H1 (cell line): ENCODE measurements around the gene ZBTB20. TPM values are rescaled to one million over a fixed set of nuclear protein-coding genes. Genes with fewer than 3 reads are reported as not detected.

Experiments
- CTCF ChIA-PET: fragments of 300-600 bp; sonication (Branson Sonifier 250); formaldehyde crosslinking; loops from one replicate; lab custom pipeline; 2021; ENCODE audit not compliant: partially characterized antibody; lab: Charles Lee
- POLR2A ChIA-PET: fragments of 300-600 bp; sonication (Branson Sonifier 250); formaldehyde crosslinking; loops from one replicate; lab custom pipeline; 2021; ENCODE audit warnings: inconsistent platforms; ENCODE audit not compliant: partially characterized antibody; lab: Charles Lee
- DNase-seq, 2 experiments: peaks; one replicate each; pipeline versions ENCODE4 v3.0.0 to v3.0.0-alpha.2; 2010 to 2022; ENCODE audit warnings: low spot score in 2 of 2, low read depth in 1 of 2, mixed read lengths in 1 of 2
- FAIRE-seq: peaks from 2 replicates; lab custom pipeline; 2011; peaks lifted over from hg19 to GRCh38; lab: Jason Lieb, UNC
- H2AFZ ChIP-seq: 2 replicates; pipeline ENCODE4 v1.8.1; 2012; ENCODE audit warnings: low read length, inconsistent platforms
- H2AK5ac ChIP-seq: 2 replicates; pipeline ENCODE4 v1.6.1; 2013; ENCODE audit warnings: low read depth, low read length
- H2BK120ac ChIP-seq: replicated peaks from 2 replicates; pipeline ENCODE3; 2013; ENCODE audit warnings: low read depth, low read length, inconsistent platforms
- H2BK12ac ChIP-seq: 2 replicates; pipeline ENCODE4 v1.6.1; 2013; ENCODE audit warnings: low read depth, low read length
- H2BK15ac ChIP-seq: 2 replicates; pipeline ENCODE4 v1.6.1; 2013; ENCODE audit warnings: low read length
- H2BK20ac ChIP-seq: 2 replicates; pipeline ENCODE4 v1.6.1; 2013; ENCODE audit warnings: low read length
- H2BK5ac ChIP-seq: 2 replicates; pipeline ENCODE4 v1.6.1; 2013; ENCODE audit warnings: low read depth, low read length
- H3K14ac ChIP-seq: 2 replicates; pipeline ENCODE4 v1.6.1; 2013; ENCODE audit warnings: inconsistent platforms; ENCODE audit not compliant: insufficient read length
- H3K18ac ChIP-seq: 2 replicates; pipeline ENCODE4 v1.6.1; 2013; ENCODE audit warnings: low read length; ENCODE audit errors: extremely low read depth
- H3K23ac ChIP-seq: 2 replicates; pipeline ENCODE4 v1.6.1; 2013; ENCODE audit warnings: inconsistent platforms; ENCODE audit not compliant: insufficient read length
- H3K23me2 ChIP-seq: 2 replicates; pipeline ENCODE4 v1.6.1; 2013; ENCODE audit warnings: low read depth, low read length
- H3K27ac ChIP-seq: 2 replicates; pipeline ENCODE4 v1.6.1; 2011; ENCODE audit warnings: low read depth, low read length, inconsistent platforms
- H3K27me3 ChIP-seq, 4 experiments: replicated peaks in 1 of 4; 1 replicate in 1 of 4; 2 replicates in 3 of 4; pipeline versions ENCODE4 v1.6.1 to v1.8.1; 2011 to 2013; ENCODE audit warnings: low read length in 3 of 4, mild to moderate bottlenecking in 3 of 4, inconsistent platforms in 2 of 4, mixed read lengths in 2 of 4, moderate library complexity in 1 of 4; ENCODE audit not compliant: control insufficient read depth in 3 of 4, insufficient read depth in 3 of 4; ENCODE audit errors: extremely low read depth in 1 of 4
- H3K36me3 ChIP-seq, 4 experiments: 2 replicates each; pipeline versions ENCODE4 v1.6.1 to v1.8.1; 2011 to 2013; ENCODE audit warnings: mild to moderate bottlenecking in 4 of 4, low read length in 3 of 4, moderate library complexity in 2 of 4, control low read depth in 1 of 4, inconsistent platforms in 1 of 4; ENCODE audit not compliant: insufficient read depth in 4 of 4, control insufficient read depth in 2 of 4
- H3K4ac ChIP-seq: replicated peaks from 2 replicates; pipeline ENCODE3; 2013; ENCODE audit warnings: low read length, low read depth, mixed read lengths, inconsistent platforms; ENCODE audit not compliant: insufficient read length
- H3K4me1 ChIP-seq, 4 experiments: replicated peaks in 1 of 4; 1 replicate in 1 of 4; 2 replicates in 3 of 4; pipeline versions ENCODE4 v1.6.1 to v1.8.1; 2011 to 2013; ENCODE audit warnings: low read length in 3 of 4, inconsistent platforms in 2 of 4, mixed read lengths in 1 of 4; ENCODE audit not compliant: insufficient read depth in 4 of 4, control insufficient read depth in 3 of 4
- H3K4me2 ChIP-seq, 2 experiments: 2 replicates each; pipeline versions ENCODE4 v1.6.1 to v1.8.1; 2011 to 2013; ENCODE audit warnings: low read depth in 2 of 2, low read length in 2 of 2, control low read depth in 1 of 2, inconsistent platforms in 1 of 2, mild to moderate bottlenecking in 1 of 2; ENCODE audit not compliant: insufficient read depth in 1 of 2
- H3K4me3 ChIP-seq, 4 experiments: fragments of 200-600, 300-600 bp in 1 of 4; sonication (generic), shearing (Covaris generic), sonication (Bioruptor Twin) in 1 of 4; 2 replicates each; pipeline versions ENCODE4 v1.5.1 to v1.8.1; 2011 to 2016; ENCODE audit warnings: low read length in 4 of 4, low read depth in 3 of 4, control low read depth in 2 of 4, inconsistent platforms in 2 of 4, mild to moderate bottlenecking in 2 of 4, mixed read lengths in 1 of 4, moderate library complexity in 1 of 4; ENCODE audit not compliant: insufficient read depth in 2 of 4; ENCODE audit errors: extremely low read depth in 1 of 4
- H3K56ac ChIP-seq: replicated peaks from 2 replicates; pipeline ENCODE3; 2013; ENCODE audit warnings: low read depth, mild to moderate bottlenecking, mixed read lengths, low read length, inconsistent platforms; ENCODE audit not compliant: insufficient read length
- H3K79me1 ChIP-seq: 2 replicates; pipeline ENCODE4 v1.6.1; 2013; ENCODE audit warnings: low read depth, low read length, control low read depth
- H3K79me2 ChIP-seq, 2 experiments: 2 replicates each; pipeline versions ENCODE4 v1.6.1 to v1.8.1; 2012 to 2013; ENCODE audit warnings: low read length in 2 of 2, mild to moderate bottlenecking in 2 of 2, inconsistent platforms in 1 of 2; ENCODE audit not compliant: insufficient read depth in 2 of 2, control insufficient read depth in 1 of 2
- H3K9ac ChIP-seq, 4 experiments: replicated peaks in 1 of 4; 1 replicate in 1 of 4; 2 replicates in 3 of 4; pipeline versions ENCODE4 v1.6.1 to v1.8.1; 2011 to 2013; ENCODE audit warnings: low read depth in 3 of 4, low read length in 3 of 4, control low read depth in 2 of 4, mild to moderate bottlenecking in 2 of 4, moderate library complexity in 2 of 4, inconsistent platforms in 1 of 4; ENCODE audit errors: extremely low read depth in 1 of 4
- H3K9me3 ChIP-seq, 2 experiments: 2 replicates each; pipeline versions ENCODE4 v1.6.1 to v1.8.1; 2012 to 2013; ENCODE audit warnings: mild to moderate bottlenecking in 2 of 2, moderate library complexity in 2 of 2, control low read depth in 1 of 2, inconsistent platforms in 1 of 2, low read depth in 1 of 2, low read length in 1 of 2, mixed read lengths in 1 of 2; ENCODE audit not compliant: insufficient read depth in 2 of 2
- H4K20me1 ChIP-seq, 2 experiments: replicated peaks in 1 of 2; 2 replicates each; pipeline versions ENCODE3 to v1.8.1; 2011 to 2013; ENCODE audit warnings: inconsistent platforms in 2 of 2, low read length in 2 of 2, mild to moderate bottlenecking in 1 of 2; ENCODE audit not compliant: insufficient read depth in 2 of 2, control insufficient read depth in 1 of 2
- H4K5ac ChIP-seq: 2 replicates; pipeline ENCODE4 v1.6.1; 2013; ENCODE audit warnings: low read length, low read depth, mixed read lengths, inconsistent platforms; ENCODE audit not compliant: insufficient read length
- H4K8ac ChIP-seq: 2 replicates; pipeline ENCODE4 v1.8.0; 2013; ENCODE audit warnings: mild to moderate bottlenecking, moderate library complexity, low read length, inconsistent platforms; ENCODE audit not compliant: insufficient read depth; ENCODE audit errors: extremely low read depth
- H4K91ac ChIP-seq: replicated peaks from 2 replicates; pipeline ENCODE3; 2013; ENCODE audit warnings: low read length, mixed read lengths, inconsistent platforms; ENCODE audit not compliant: insufficient read length
- CEBPB ChIP-seq: IDR thresholded peaks from 2 replicates; pipeline ENCODE4 v1.6.1; 2012; ENCODE audit warnings: low read depth, low read length
- EP300 ChIP-seq, 2 experiments: IDR thresholded peaks; 1 replicate in 1 of 2; 2 replicates in 1 of 2; pipeline ENCODE4 v1.6.1; 2011 to 2012; ENCODE audit warnings: low read depth in 2 of 2, low read length in 2 of 2, mild to moderate bottlenecking in 2 of 2, borderline replicate concordance in 1 of 2, inconsistent platforms in 1 of 2, moderate library complexity in 1 of 2
- FOSL1 ChIP-seq: IDR thresholded peaks from 2 replicates; pipeline ENCODE4 v1.6.1; 2011; ENCODE audit warnings: mild to moderate bottlenecking, low read depth, low read length, moderate library complexity; ENCODE audit not compliant: insufficient read depth
- GABPA ChIP-seq: IDR thresholded peaks from 2 replicates; pipeline ENCODE4 v1.6.1; 2011; ENCODE audit warnings: mild to moderate bottlenecking, low read length, moderate library complexity, borderline replicate concordance; ENCODE audit not compliant: insufficient read depth
- JUN ChIP-seq: IDR thresholded peaks from 2 replicates; pipeline ENCODE4 v1.6.1; 2011; ENCODE audit warnings: low read depth, mild to moderate bottlenecking, improper control_type of control experiment, low read length
- POU5F1 ChIP-seq: IDR thresholded peaks from 2 replicates; pipeline ENCODE4 v1.6.1; 2011; ENCODE audit warnings: low read depth, mild to moderate bottlenecking, low read length, moderate library complexity
- RFX5 ChIP-seq: IDR thresholded peaks from 2 replicates; pipeline ENCODE4 v1.6.1; 2011; ENCODE audit warnings: low read depth, low read length, improper control_type of control experiment, borderline replicate concordance
- RXRA ChIP-seq: IDR thresholded peaks from 2 replicates; pipeline ENCODE4 v1.6.1; 2011; ENCODE audit warnings: low read depth, mild to moderate bottlenecking, low read length, moderate library complexity; ENCODE audit not compliant: insufficient read depth
- SP4 ChIP-seq: IDR thresholded peaks from 2 replicates; pipeline ENCODE4 v1.6.1; 2012; ENCODE audit warnings: low read length, inconsistent platforms
- TAF7 ChIP-seq: optimal IDR thresholded peaks from 2 replicates; pipeline ENCODE3; 2011; ENCODE audit warnings: low read depth, mild to moderate bottlenecking, inconsistent platforms, low read length, moderate library complexity, borderline replicate concordance
- TBP ChIP-seq: IDR thresholded peaks from 2 replicates; pipeline ENCODE4 v1.6.1; 2011; ENCODE audit warnings: low read depth, low read length, improper control_type of control experiment
- YY1 ChIP-seq: IDR thresholded peaks from 2 replicates; pipeline ENCODE4 v1.6.1; 2011; ENCODE audit warnings: low read depth, mild to moderate bottlenecking, low read length
- WGBS, 2 experiments: shearing (Covaris generic) in 1 of 2; methylation state at CpG; one replicate each; pipeline versions ENCODE4 v1.1.6 to v1.1.7; 2013 to 2015; ENCODE audit warnings: low lambda C conversion rate in 2 of 2, mixed read lengths in 2 of 2, inconsistent platforms in 1 of 2, low coverage in 1 of 2, missing lambda C conversion rate in 1 of 2; ENCODE audit not compliant: insufficient replicate concordance in 2 of 2, insufficient coverage in 1 of 2, insufficient read length in 1 of 2; ENCODE audit errors: extremely low coverage in 1 of 2, missing lambda C conversion rate in 1 of 2; 5-methylcytosine and 5-hydroxymethylcytosine counted together
- polyA plus RNA-seq, 7 experiments: library from polyadenylated mRNA; depleted of rRNA in 3 of 7; stranded (reverse) in 5 of 7; unstranded in 2 of 7; fragments of >200 nt in 5 of 7; fragments of 200-250 nt in 2 of 7; gene quantifications; 1 replicate in 5 of 7; 2 replicates in 1 of 7; 4 replicates in 1 of 7; pipeline versions ENCODE4 v1.2.1 to v1.2.3, GENCODE V29; 2011 to 2013; ENCODE audit warnings: missing spikeins in 2 of 7, mixed read lengths in 2 of 7
- total RNA-seq: library from RNA; stranded (reverse); fragmentation: NEBNext Ultra II Directional; extraction: Animal tissue kit (Norgen Biotek cat#: 25700); gene quantifications from 2 replicates; pipeline ENCODE4 v1.2.1, GENCODE V29; 2021
- TF ChIP-seq, protein P1 (sequence below): IDR thresholded peaks from 2 replicates; pipeline ENCODE4 v1.6.1; 2012; ENCODE audit warnings: inconsistent platforms

The ZBTB20 gene
- total and polyA plus RNA-seq, 2 of the 8 experiments (the other 6 are each of a cell fraction or from before 2014, with no cell fraction given): 0.35 to 1.3 TPM

DNA sequence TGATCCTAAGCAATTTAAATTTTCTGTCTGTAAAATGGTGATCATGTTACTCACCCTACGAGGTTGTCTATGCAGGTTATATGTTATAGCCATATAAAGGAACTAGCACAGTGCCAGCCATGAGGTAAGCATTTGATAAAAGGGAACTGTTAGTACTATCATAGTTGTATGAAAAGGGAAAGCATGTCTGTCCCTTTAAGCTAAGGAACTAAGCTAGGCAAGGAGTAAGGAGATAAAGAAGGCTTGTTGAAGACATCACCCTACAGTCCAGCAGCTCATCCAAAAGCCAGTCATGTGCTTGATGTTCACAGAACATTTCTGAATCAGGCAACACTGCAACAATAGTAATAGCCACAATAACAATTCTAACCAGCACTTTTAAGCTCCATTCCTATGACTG lies 243.9 kb downstream of the ZBTB20 start:
- Histone ChIP-seq H3K23ac (no peak overlapping the region), H2AFZ (no peak overlapping the region), H3K27me3 (peaks cover 0 to 6% (median under 1%) of the 10 kb centered on the region in 4 experiments; a peak in 4 of 7 replicates), H3K79me2 (no peaks in the 10 kb centered on the region), H4K5ac (no peak overlapping the region), H4K20me1 (no peaks in the 10 kb centered on the region), H2BK5ac (no peak overlapping the region), H3K27ac (no peak overlapping the region), H3K4me1 (peaks cover 0 to 7% (median 5%) of the 10 kb centered on the region in 4 experiments; a peak in 4 of 7 replicates), H3K4me2 (peak overlapping the region; percentile 17 to 54; a peak in 3 of 4 replicates), H3K23me2 (no peaks in the 10 kb centered on the region), H4K8ac (no peak overlapping the region), H3K9ac (no peak overlapping the region), H3K18ac (no peak overlapping the region), H2AK5ac (no peak overlapping the region; the same call in 1 of the 2 replicates), H3K36me3 (no peaks in the 10 kb centered on the region), H2BK12ac (peak overlapping the region; percentile 46; the same call in 1 of the 2 replicates), H3K4ac (no peak overlapping the region), H3K79me1 (no peaks in the 10 kb centered on the region), H2BK20ac (no peak overlapping the region), H3K9me3 (no peaks in the 10 kb centered on the region), H3K4me3 (no peak overlapping the region), H4K91ac (no peak overlapping the region), H3K14ac (no peak overlapping the region), H2BK15ac (no peak overlapping the region), H2BK120ac (no peak overlapping the region), H3K56ac (no peak overlapping the region)
- DNase-seq (no peak), FAIRE-seq (no peak)
- CTCF ChIA-PET: interaction anchor here (1.1 kb wide), 2 partner anchors 17 to 519 kb away, joined by 3 read pairs; no protein-coding TSS in a partner anchor
- POLR2A ChIA-PET: no interaction called here
- WGBS, 2 experiments: 61% methylated on average over 1 of the region's 1 CpG; no CpG with 5 or more reads in 1 of the 2 experiments
- TF ChIP-seq YY1 (no peak), JUN (no peak), RFX5 (no peak), EP300 (IDR thresholded peaks at IDR 0.05; ENCODE audit: borderline replicate concordance in 1 of 2, low read depth in 2 of 2, low read length in 2 of 2) (no peak), SP4 (no peak), TBP (no peak), GABPA (no peak), CEBPB (no peak), FOSL1 (no peak), POU5F1 (no peak), RXRA (no peak), TAF7 (no peak)
- TF ChIP-seq, protein P1, sequence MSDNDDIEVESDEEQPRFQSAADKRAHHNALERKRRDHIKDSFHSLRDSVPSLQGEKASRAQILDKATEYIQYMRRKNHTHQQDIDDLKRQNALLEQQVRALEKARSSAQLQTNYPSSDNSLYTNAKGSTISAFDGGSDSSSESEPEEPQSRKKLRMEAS: no peak
